ENCODE measurements around the gene MACROD2.

The MACROD2 gene

DNA sequence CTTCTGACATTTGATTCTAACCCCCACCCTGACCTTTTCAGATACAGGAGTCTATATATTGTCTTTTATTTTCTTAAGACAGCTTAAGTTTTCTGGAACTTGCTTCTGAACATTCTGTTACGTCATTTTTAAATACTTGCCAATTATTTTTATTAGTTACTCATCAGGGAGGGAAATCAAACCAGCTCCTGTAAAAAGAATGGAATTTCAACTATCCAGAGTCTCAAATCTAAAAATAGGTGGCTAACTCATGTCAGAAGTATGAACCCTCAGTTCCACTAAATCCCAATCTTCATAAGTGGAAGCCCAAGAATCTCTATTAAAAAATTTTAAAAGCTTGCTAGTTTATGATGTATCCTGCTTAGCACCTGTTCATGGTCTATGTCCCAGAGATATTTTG, 1677.9 kb downstream of the MACROD2 start:
- Histone ChIP-seq H3K4me3 (ENCODE audit: insufficient read depth, low read length, poor library complexity, severe bottlenecking) (no peak overlapping the region), H3K79me2 (ENCODE audit: insufficient read depth, low read length) (no peaks in the 10 kb centered on the region), H3K9me3 (ENCODE audit: insufficient read depth, low read length) (no peaks in the 10 kb centered on the region), H3K27me3 (ENCODE audit: low read length) (no peaks in the 10 kb centered on the region), H3K9ac (ENCODE audit: low read length) (no peak overlapping the region), H3K27ac (ENCODE audit: low read depth, low read length) (no peak overlapping the region), H3K36me3 (ENCODE audit: low read length) (no peaks in the 10 kb centered on the region), H3K9me2 (replicated peaks; ENCODE audit: insufficient read depth, low read length) (no peaks in the 10 kb centered on the region), H3K4me2 (ENCODE audit: low read depth, low read length, poor library complexity, severe bottlenecking) (no peak overlapping the region), H4K20me1 (ENCODE audit: low read depth, low read length) (no peaks in the 10 kb centered on the region), H3F3A (ENCODE audit: insufficient read depth) (no peaks in the 10 kb centered on the region), H2AFZ (ENCODE audit: low read depth, low read length, severe bottlenecking) (no peak overlapping the region)
- TF ChIP-seq, protein P1, sequence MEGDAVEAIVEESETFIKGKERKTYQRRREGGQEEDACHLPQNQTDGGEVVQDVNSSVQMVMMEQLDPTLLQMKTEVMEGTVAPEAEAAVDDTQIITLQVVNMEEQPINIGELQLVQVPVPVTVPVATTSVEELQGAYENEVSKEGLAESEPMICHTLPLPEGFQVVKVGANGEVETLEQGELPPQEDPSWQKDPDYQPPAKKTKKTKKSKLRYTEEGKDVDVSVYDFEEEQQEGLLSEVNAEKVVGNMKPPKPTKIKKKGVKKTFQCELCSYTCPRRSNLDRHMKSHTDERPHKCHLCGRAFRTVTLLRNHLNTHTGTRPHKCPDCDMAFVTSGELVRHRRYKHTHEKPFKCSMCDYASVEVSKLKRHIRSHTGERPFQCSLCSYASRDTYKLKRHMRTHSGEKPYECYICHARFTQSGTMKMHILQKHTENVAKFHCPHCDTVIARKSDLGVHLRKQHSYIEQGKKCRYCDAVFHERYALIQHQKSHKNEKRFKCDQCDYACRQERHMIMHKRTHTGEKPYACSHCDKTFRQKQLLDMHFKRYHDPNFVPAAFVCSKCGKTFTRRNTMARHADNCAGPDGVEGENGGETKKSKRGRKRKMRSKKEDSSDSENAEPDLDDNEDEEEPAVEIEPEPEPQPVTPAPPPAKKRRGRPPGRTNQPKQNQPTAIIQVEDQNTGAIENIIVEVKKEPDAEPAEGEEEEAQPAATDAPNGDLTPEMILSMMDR (IDR thresholded peaks at IDR 0.05; ENCODE audit: insufficient read depth, low read length, poor library complexity, severe bottlenecking) = no peak
- TF ChIP-seq EZH2phosphoT487 (conservative IDR thresholded peaks at IDR 0.05; ENCODE audit: low read length) = no peak

DNA sequence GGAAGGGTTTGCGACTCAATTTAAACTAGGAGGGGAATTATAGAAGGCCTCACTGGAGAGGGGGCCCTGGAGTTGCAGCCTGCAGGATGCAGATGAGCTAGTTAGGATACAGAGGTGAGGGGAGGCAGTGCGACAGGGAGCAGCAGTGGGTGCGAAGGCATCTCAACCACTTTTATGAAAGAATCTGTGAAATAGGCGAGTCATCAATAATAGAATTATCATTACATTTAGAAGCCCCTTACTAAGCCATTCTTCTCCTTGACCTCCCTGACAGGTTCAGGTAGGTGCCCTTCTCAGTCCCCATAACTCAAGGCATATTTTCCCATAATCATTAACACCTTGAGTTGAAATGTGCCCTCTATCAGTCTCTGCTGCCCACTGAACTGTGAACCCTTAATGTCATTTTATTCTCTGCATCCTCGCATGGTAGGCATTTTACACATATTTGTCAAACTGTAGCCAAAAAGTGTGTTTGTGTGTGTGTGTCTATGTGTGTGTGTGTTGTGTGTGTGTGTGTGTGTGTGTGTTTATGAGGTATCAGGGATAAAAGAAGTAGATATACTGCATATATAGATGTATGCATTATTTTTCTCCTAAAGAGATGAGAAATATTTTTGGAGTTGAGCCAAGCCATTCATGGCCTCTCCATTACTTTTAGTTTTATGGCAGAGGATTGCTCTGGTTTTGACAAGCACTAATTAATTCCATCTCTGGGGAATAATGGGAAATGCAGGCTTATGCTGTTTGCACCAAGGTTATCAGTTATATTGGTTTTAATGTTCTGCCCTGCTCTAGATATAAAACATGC, 1679.1 kb downstream of the MACROD2 start:
- H3K9ac ChIP-seq (ENCODE audit: low read length) = no peak overlapping the region
- no peaks in the 10 kb centered on the region for H4K20me1 ChIP-seq (ENCODE audit: low read depth, low read length)
- TF ChIP-seq, protein P1 (IDR thresholded peaks at IDR 0.05; ENCODE audit: insufficient read depth, low read length, poor library complexity, severe bottlenecking) = no peak
- no peak for TF ChIP-seq EZH2phosphoT487 (conservative IDR thresholded peaks at IDR 0.05; ENCODE audit: low read length)
- no peaks in the 10 kb centered on the region for H3K9me2 ChIP-seq (replicated peaks; ENCODE audit: insufficient read depth, low read length)
- no peaks in the 10 kb centered on the region for H3K79me2 ChIP-seq (ENCODE audit: insufficient read depth, low read length)
- no peaks in the 10 kb centered on the region for H3F3A ChIP-seq (ENCODE audit: insufficient read depth)
- H3K9me3 ChIP-seq (ENCODE audit: insufficient read depth, low read length) = no peaks in the 10 kb centered on the region
- H2AFZ ChIP-seq (ENCODE audit: low read depth, low read length, severe bottlenecking) = no peak overlapping the region
- no peaks in the 10 kb centered on the region for H3K27me3 ChIP-seq (ENCODE audit: low read length)
- H3K4me3 ChIP-seq (ENCODE audit: insufficient read depth, low read length, poor library complexity, severe bottlenecking) = no peak overlapping the region
- no peak overlapping the region for H3K27ac ChIP-seq (ENCODE audit: low read depth, low read length)
- no peaks in the 10 kb centered on the region for H3K36me3 ChIP-seq (ENCODE audit: low read length)
- H3K4me2 ChIP-seq (ENCODE audit: low read depth, low read length, poor library complexity, severe bottlenecking) = no peak overlapping the region

DNA sequence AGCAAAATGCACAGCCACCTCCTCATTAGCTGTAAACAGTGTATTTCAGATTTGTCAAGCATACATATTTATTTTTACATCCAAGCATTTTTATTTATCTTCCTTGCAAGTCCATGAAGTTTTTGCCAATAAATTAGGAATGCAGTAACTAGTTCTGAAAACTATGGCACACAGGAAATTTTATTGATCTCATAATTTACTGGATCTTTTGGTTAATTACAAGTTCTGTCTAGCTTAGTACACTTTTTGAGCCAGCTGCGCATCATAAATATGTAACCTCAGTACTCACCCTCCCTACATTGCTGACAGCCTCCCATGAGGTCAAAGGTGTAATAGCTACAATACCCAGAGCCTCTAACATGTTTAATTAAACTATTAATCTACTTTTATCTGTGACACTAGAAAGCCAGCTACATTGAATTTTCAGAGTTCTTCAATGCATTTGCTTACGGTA, 1679.8 kb downstream of the MACROD2 start:
- Histone ChIP-seq H3K4me3 (ENCODE audit: insufficient read depth, low read length, poor library complexity, severe bottlenecking) (no peak overlapping the region), H3K4me2 (ENCODE audit: low read depth, low read length, poor library complexity, severe bottlenecking) (no peak overlapping the region), H3K27ac (ENCODE audit: low read depth, low read length) (no peak overlapping the region), H2AFZ (ENCODE audit: low read depth, low read length, severe bottlenecking) (no peak overlapping the region), H3F3A (ENCODE audit: insufficient read depth) (no peaks in the 10 kb centered on the region), H3K27me3 (ENCODE audit: low read length) (no peaks in the 10 kb centered on the region), H3K9ac (ENCODE audit: low read length) (no peak overlapping the region), H3K9me2 (replicated peaks; ENCODE audit: insufficient read depth, low read length) (no peaks in the 10 kb centered on the region), H3K79me2 (ENCODE audit: insufficient read depth, low read length) (no peaks in the 10 kb centered on the region), H4K20me1 (ENCODE audit: low read depth, low read length) (no peaks in the 10 kb centered on the region), H3K36me3 (ENCODE audit: low read length) (no peaks in the 10 kb centered on the region), H3K9me3 (ENCODE audit: insufficient read depth, low read length) (no peaks in the 10 kb centered on the region)
- TF ChIP-seq EZH2phosphoT487 (conservative IDR thresholded peaks at IDR 0.05; ENCODE audit: low read length) = no peak
- TF ChIP-seq, protein P1 (IDR thresholded peaks at IDR 0.05; ENCODE audit: insufficient read depth, low read length, poor library complexity, severe bottlenecking) = no peak
